Body of pancreas (tissue), 4 donors: ENCODE results near the gene CD82. TPM values are rescaled to one million over a fixed set of nuclear protein-coding genes. Genes with fewer than 3 reads are reported as not detected.
A peak's percentile ranks its signal among the peaks of the same experiment; 100 is the strongest.

ENCODE experiments used
- ATAC-seq: fragments of 150-250 bp; one replicate; pipeline ENCODE4 v1.9.1; 2016
- DNase-seq, 4 donors: peaks; one replicate each; pipeline ENCODE4 v3.0.0-alpha.2; 2019
- H3K27ac ChIP-seq, 4 donors: fragments of 200-600 bp; sonication (generic); 1 replicate in 3 of 4; 2 replicates in 1 of 4; pipeline versions ENCODE4 v1.5.1 to v1.6.1; 2016 to 2019; ENCODE audit warnings: mild to moderate bottlenecking in 1 of 4, mixed read lengths in 1 of 4, moderate library complexity in 1 of 4
- H3K27me3 ChIP-seq, 2 donors: fragments of 200-600 bp; sonication (generic); one replicate each; pipeline ENCODE4 v1.6.0; 2016; ENCODE audit warnings: mild to moderate bottlenecking in 1 of 2
- H3K36me3 ChIP-seq, 2 donors: fragments of 200-600 bp; sonication (generic); replicated peaks in 1 of 2; 2 replicates each; pipeline ENCODE4 v1.5.1; 2016; ENCODE audit warnings: low read depth in 2 of 2; ENCODE audit not compliant: insufficient read depth in 1 of 2
- H3K4me1 ChIP-seq: fragments of 200-600 bp; sonication (generic); one replicate; pipeline ENCODE4 v1.6.0; 2016
- H3K4me3 ChIP-seq, 2 donors: fragments of 200-600 bp; sonication (generic); 1 replicate in 1 of 2; 2 replicates in 1 of 2; pipeline ENCODE4 v1.5.1; 2016 to 2019
- H3K9me3 ChIP-seq, 3 donors: fragments of 200-600 bp; sonication (generic); 1 replicate in 2 of 3; 2 replicates in 1 of 3; pipeline ENCODE4 v1.5.1; 2016
- CTCF ChIP-seq, 7 experiments: fragments of 450-650 bp in 4 of 7; fragments of 200-600 bp in 3 of 7; sonication (generic) in 3 of 7; IDR thresholded peaks; one replicate each; pipeline ENCODE4 v1.5.1; 2016 to 2019; ENCODE audit warnings: antibody characterized with exemption in 7 of 7
- POLR2A ChIP-seq, 3 donors: fragments of 450-650 bp; IDR thresholded peaks; one replicate each; pipeline ENCODE4 v1.6.1; 2016; ENCODE audit warnings: antibody characterized with exemption in 3 of 3, mild to moderate bottlenecking in 2 of 3
- WGBS, 2 donors: methylation state at CpG; one replicate each; pipeline ENCODE4 v1.1.5; 2017; 5-methylcytosine and 5-hydroxymethylcytosine counted together
- intact Hi-C: fragments of 100-400 bp; cut with DNase I; formaldehyde crosslinking; loops from one replicate; pipeline ENCODE4 v1.15.1; 2023
- total RNA-seq, 2 donors: library from RNA; depleted of rRNA; stranded (reverse); fragments of >200 nt; gene quantifications; one replicate each; pipeline ENCODE4 v1.1.0, GENCODE V29; 2016

Gene CD82
- total RNA-seq, 2 donors from 2014 or later, result 11.4 to 13.5 TPM

- intact Hi-C loops, result no loop called here
- H3K9me3 ChIP-seq, result no peaks in the 10 kb centered on the region
- DNase-seq (peak; percentile 52 to 79 (median 70)), ATAC-seq (peak; percentile 78)
- no peak overlapping the region for H3K4me3 ChIP-seq
- H3K27me3 ChIP-seq, result no peaks in the 10 kb centered on the region
- H3K27ac ChIP-seq, result no peak overlapping the region
- TF ChIP-seq CTCF (IDR thresholded peaks at IDR 0.05) (no peak), POLR2A (IDR thresholded peaks at IDR 0.05) (no peak)
- H3K4me1 ChIP-seq, result peaks cover 13% of the 10 kb centered on the region
- no peaks in the 10 kb centered on the region for H3K36me3 ChIP-seq
- 27 to 31% methylated on average over 7 to 9 of the region's 9 CpGs for WGBS, 2 donors
Observed at GRCh38 chr11:44627911-44628729, 62.7 kb downstream of the CD82 start.

GRCh38 chr11:44628730-44629700 lies 63.6 kb downstream of the CD82 start:
- DNase-seq, result peak in 1 of 4 donors; percentile 6
- H3K4me3 ChIP-seq, result no peak overlapping the region
- H3K27me3 ChIP-seq, result no peaks in the 10 kb centered on the region
- no peak for ATAC-seq
- peaks cover 13% of the 10 kb centered on the region for H3K4me1 ChIP-seq
- intact Hi-C loops, result no loop called here
- H3K27ac ChIP-seq, result no peak overlapping the region
- no peaks in the 10 kb centered on the region for H3K36me3 ChIP-seq
- no peaks in the 10 kb centered on the region for H3K9me3 ChIP-seq
- WGBS, 2 donors, result 72% methylated on average over 13 to 14 of the region's 14 CpGs
- TF ChIP-seq CTCF (IDR thresholded peaks at IDR 0.05), result no peak
- TF ChIP-seq POLR2A (IDR thresholded peaks at IDR 0.05), result no peak

- no peak for TF ChIP-seq POLR2A (IDR thresholded peaks at IDR 0.05)
- TF ChIP-seq CTCF (IDR thresholded peaks at IDR 0.05), result no peak
- 83 to 86% methylated on average over 8 of the region's 8 CpGs for WGBS, 2 donors
- no peak for DNase-seq
Observed at GRCh38 chr11:44629732-44630345, 64.4 kb downstream of the CD82 start.

GRCh38 chr11:44630511-44631210 lies 65.2 kb downstream of the CD82 start:
- intact Hi-C loops, result no loop called here
- DNase-seq (peak in 1 of 4 donors; percentile 5), ATAC-seq (no peak)
- H3K4me3 ChIP-seq, result no peak overlapping the region
- no peaks in the 10 kb centered on the region for H3K27me3 ChIP-seq
- H3K4me1 ChIP-seq, result peaks cover 21% of the 10 kb centered on the region
- H3K27ac ChIP-seq, result no peak overlapping the region
- TF ChIP-seq POLR2A (IDR thresholded peaks at IDR 0.05) (no peak), CTCF (IDR thresholded peaks at IDR 0.05) (no peak)
- 79 to 86% methylated on average over 7 of the region's 7 CpGs for WGBS, 2 donors
- H3K9me3 ChIP-seq, result no peaks in the 10 kb centered on the region
- H3K36me3 ChIP-seq, result no peaks in the 10 kb centered on the region

More at GRCh38 chr11:44629732-44630345, 64.4 kb downstream of the CD82 start:
- Histone ChIP-seq H3K9me3 (no peaks in the 10 kb centered on the region), H3K27me3 (no peaks in the 10 kb centered on the region), H3K4me3 (no peak overlapping the region), H3K4me1 (peaks cover 21% of the 10 kb centered on the region), H3K27ac (no peak overlapping the region), H3K36me3 (no peaks in the 10 kb centered on the region)
- ATAC-seq, result no peak
- intact Hi-C loops, result no loop called here
